Neural cell (in vitro differentiated cells): ENCODE results near the gene NPEPL1. TPM values are rescaled to one million over a fixed set of nuclear protein-coding genes. Genes with fewer than 3 reads are reported as not detected.

Source experiments
- H2AFZ ChIP-seq: fragments of 200-600, 300-800 bp; sonication (generic), shearing (Covaris generic); 2 replicates; pipeline ENCODE4 v1.6.0; 2014; ENCODE audit warnings: low read depth, mild to moderate bottlenecking, antibody characterized with exemption, low read length, moderate library complexity
- H3F3A ChIP-seq: fragments of 200-600 bp; shearing (Covaris generic); 2 replicates; pipeline ENCODE4 v1.6.1; 2016; ENCODE audit warnings: mild to moderate bottlenecking, moderate library complexity, mixed read lengths, antibody characterized with exemption, low read length; ENCODE audit not compliant: insufficient read depth, poor library complexity, severe bottlenecking
- H3K27ac ChIP-seq: fragments of 200-600, 300-800 bp; sonication (generic), shearing (Covaris generic); 2 replicates; pipeline ENCODE4 v1.5.1; 2014; ENCODE audit warnings: mild to moderate bottlenecking, low read length, moderate library complexity
- H3K27me3 ChIP-seq: fragments of 300-800, 200-600 bp; sonication (generic), shearing (Covaris generic); 2 replicates; pipeline ENCODE4 v1.6.0; 2014; ENCODE audit warnings: mild to moderate bottlenecking, low read depth, low read length, moderate library complexity; ENCODE audit not compliant: insufficient read depth
- H3K36me3 ChIP-seq: fragments of 300-800, 200-600 bp; sonication (generic), shearing (Covaris generic); 2 replicates; pipeline ENCODE4 v1.5.1; 2014; ENCODE audit warnings: mild to moderate bottlenecking, antibody characterized with exemption, low read length, moderate library complexity; ENCODE audit not compliant: insufficient read depth
- H3K4me2 ChIP-seq: fragments of 300-800, 200-600 bp; sonication (generic), shearing (Covaris generic); 2 replicates; pipeline ENCODE4 v1.6.0; 2014; ENCODE audit warnings: mild to moderate bottlenecking, low read length
- H3K4me3 ChIP-seq: fragments of 300-800, 200-600 bp; sonication (generic), shearing (Covaris generic); 2 replicates; pipeline ENCODE4 v1.5.1; 2014; ENCODE audit warnings: mild to moderate bottlenecking, low read length, moderate library complexity
- H3K79me2 ChIP-seq: fragments of 200-600 bp; shearing (Covaris generic); replicated peaks from 2 replicates; pipeline ENCODE4 v1.6.0; 2014; ENCODE audit warnings: mild to moderate bottlenecking, low read length, moderate library complexity; ENCODE audit not compliant: insufficient read depth
- H3K9ac ChIP-seq: fragments of 300-800, 200-600 bp; sonication (generic), shearing (Covaris generic); 2 replicates; pipeline ENCODE4 v1.6.1; 2016; ENCODE audit warnings: mild to moderate bottlenecking, low read length, mixed read lengths
- H3K9me2 ChIP-seq: fragments of 200-600 bp; shearing (Covaris generic); 2 replicates; pipeline ENCODE4 v1.6.1; 2016; ENCODE audit warnings: mild to moderate bottlenecking, low read length, mixed read lengths; ENCODE audit not compliant: insufficient read depth
- H3K9me3 ChIP-seq: fragments of 200-600, 300-800 bp; sonication (generic), shearing (Covaris generic); 2 replicates; pipeline ENCODE4 v1.6.1; 2016; ENCODE audit warnings: mild to moderate bottlenecking, mixed run types, low read length, moderate library complexity, mixed read lengths
- H4K20me1 ChIP-seq: fragments of 200-600 bp; shearing (Covaris generic); 2 replicates; pipeline ENCODE4 v1.6.1; 2016; ENCODE audit warnings: mild to moderate bottlenecking, mixed run types; ENCODE audit not compliant: insufficient read depth
- CTCF ChIP-seq: fragments of 450-650 bp; IDR thresholded peaks from 2 replicates; pipeline ENCODE4 v1.5.1; 2014; ENCODE audit warnings: antibody characterized with exemption, mild to moderate bottlenecking, moderate library complexity; ENCODE audit not compliant: poor library complexity, severe bottlenecking
- EP300 ChIP-seq: fragments of 450-650 bp; conservative IDR thresholded peaks from 2 replicates; pipeline ENCODE4 v1.6.1; 2014; ENCODE audit warnings: antibody characterized with exemption, mild to moderate bottlenecking, moderate library complexity; ENCODE audit not compliant: poor library complexity, severe bottlenecking
- EZH2 ChIP-seq: fragments of 200-600, 300-800 bp; shearing (Covaris generic), sonication (generic); IDR thresholded peaks from 2 replicates; pipeline ENCODE4 v1.6.1; 2014; ENCODE audit warnings: antibody characterized with exemption, low read length, borderline replicate concordance, mild to moderate bottlenecking; ENCODE audit not compliant: insufficient read depth, poor library complexity, severe bottlenecking
- MXI1 ChIP-seq: fragments of 450-650 bp; conservative IDR thresholded peaks from 2 replicates; pipeline ENCODE4 v1.6.1; 2014; ENCODE audit warnings: antibody characterized with exemption, mild to moderate bottlenecking; ENCODE audit not compliant: poor library complexity, severe bottlenecking
- POLR2AphosphoS5 ChIP-seq: IDR thresholded peaks from 2 replicates; pipeline ENCODE4 v1.6.1; 2012
- RAD21 ChIP-seq: fragments of 450-650 bp; conservative IDR thresholded peaks from 2 replicates; pipeline ENCODE4 v1.6.1; 2014; ENCODE audit warnings: antibody characterized with exemption, mild to moderate bottlenecking, moderate library complexity
- TAF1 ChIP-seq: IDR thresholded peaks from 2 replicates; pipeline ENCODE4 v1.6.1; 2012; ENCODE audit warnings: low read depth
- polyA plus RNA-seq: library from polyadenylated mRNA; depleted of rRNA; stranded (reverse); fragments of >200 nt; gene quantifications from 2 replicates; pipeline ENCODE4 v1.2.3, GENCODE V29; 2014
- TF ChIP-seq, protein P1 (sequence below): IDR thresholded peaks from 2 replicates; pipeline ENCODE4 v1.6.1; 2012; ENCODE audit warnings: borderline replicate concordance

Gene NPEPL1
- polyA plus RNA-seq, 1 donor from 2014 or later = 63.4 TPM

DNA sequence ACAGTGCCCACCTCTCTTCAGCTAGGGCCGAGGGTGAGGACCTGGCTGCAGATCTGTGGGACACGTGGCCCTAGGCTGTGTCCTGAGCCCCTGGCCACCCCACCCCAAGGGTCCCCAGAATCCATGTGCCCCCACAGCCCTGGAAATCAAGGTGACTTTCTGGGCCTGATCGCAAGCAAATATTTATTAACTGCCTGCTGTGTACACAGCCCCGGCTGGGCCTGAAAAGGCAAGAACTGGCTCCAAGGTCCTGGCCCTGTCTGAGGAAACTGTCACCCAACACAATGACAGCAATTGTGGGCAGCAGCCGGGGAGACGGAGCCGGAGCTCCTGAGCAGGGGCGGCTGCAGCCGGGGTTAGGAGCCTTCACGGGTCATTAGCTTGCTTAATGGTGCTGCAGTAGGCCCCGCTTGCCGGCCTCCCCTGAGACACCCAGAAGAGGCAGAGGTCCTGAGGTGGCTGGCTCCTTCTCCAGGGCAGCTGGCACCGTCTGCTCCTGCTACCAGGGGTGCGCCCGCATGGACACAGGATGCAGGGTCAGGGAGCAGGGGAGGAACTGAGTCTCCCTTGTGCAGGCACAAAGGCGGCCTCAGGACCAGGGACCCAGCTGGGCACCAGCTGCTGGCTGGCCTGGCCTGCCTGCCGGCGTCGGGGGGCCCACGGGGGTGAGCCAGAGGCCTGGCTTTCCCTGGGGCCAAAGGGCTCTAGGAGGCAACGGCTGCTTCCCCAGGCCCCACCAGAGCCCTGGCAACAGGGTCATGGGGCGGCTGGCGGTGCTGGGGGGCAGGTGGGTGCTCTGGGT lies 24.1 kb downstream of the NPEPL1 start:
- Histone ChIP-seq H3K79me2 (no peaks in the 10 kb centered on the region), H3F3A (no peaks in the 10 kb centered on the region), H2AFZ (no peak overlapping the region), H3K36me3 (no peaks in the 10 kb centered on the region), H3K27ac (no peak overlapping the region), H3K27me3 (no peaks in the 10 kb centered on the region), H3K9me3 (no peaks in the 10 kb centered on the region), H3K9me2 (no peaks in the 10 kb centered on the region), H3K9ac (no peak overlapping the region), H3K4me2 (no peak overlapping the region), H3K4me3 (no peak overlapping the region), H4K20me1 (no peaks in the 10 kb centered on the region)
- TF ChIP-seq POLR2AphosphoS5 (no peak), TAF1 (no peak), MXI1 (no peak), CTCF (no peak)
- TF ChIP-seq, protein P1, sequence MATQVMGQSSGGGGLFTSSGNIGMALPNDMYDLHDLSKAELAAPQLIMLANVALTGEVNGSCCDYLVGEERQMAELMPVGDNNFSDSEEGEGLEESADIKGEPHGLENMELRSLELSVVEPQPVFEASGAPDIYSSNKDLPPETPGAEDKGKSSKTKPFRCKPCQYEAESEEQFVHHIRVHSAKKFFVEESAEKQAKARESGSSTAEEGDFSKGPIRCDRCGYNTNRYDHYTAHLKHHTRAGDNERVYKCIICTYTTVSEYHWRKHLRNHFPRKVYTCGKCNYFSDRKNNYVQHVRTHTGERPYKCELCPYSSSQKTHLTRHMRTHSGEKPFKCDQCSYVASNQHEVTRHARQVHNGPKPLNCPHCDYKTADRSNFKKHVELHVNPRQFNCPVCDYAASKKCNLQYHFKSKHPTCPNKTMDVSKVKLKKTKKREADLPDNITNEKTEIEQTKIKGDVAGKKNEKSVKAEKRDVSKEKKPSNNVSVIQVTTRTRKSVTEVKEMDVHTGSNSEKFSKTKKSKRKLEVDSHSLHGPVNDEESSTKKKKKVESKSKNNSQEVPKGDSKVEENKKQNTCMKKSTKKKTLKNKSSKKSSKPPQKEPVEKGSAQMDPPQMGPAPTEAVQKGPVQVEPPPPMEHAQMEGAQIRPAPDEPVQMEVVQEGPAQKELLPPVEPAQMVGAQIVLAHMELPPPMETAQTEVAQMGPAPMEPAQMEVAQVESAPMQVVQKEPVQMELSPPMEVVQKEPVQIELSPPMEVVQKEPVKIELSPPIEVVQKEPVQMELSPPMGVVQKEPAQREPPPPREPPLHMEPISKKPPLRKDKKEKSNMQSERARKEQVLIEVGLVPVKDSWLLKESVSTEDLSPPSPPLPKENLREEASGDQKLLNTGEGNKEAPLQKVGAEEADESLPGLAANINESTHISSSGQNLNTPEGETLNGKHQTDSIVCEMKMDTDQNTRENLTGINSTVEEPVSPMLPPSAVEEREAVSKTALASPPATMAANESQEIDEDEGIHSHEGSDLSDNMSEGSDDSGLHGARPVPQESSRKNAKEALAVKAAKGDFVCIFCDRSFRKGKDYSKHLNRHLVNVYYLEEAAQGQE = no peak

DNA sequence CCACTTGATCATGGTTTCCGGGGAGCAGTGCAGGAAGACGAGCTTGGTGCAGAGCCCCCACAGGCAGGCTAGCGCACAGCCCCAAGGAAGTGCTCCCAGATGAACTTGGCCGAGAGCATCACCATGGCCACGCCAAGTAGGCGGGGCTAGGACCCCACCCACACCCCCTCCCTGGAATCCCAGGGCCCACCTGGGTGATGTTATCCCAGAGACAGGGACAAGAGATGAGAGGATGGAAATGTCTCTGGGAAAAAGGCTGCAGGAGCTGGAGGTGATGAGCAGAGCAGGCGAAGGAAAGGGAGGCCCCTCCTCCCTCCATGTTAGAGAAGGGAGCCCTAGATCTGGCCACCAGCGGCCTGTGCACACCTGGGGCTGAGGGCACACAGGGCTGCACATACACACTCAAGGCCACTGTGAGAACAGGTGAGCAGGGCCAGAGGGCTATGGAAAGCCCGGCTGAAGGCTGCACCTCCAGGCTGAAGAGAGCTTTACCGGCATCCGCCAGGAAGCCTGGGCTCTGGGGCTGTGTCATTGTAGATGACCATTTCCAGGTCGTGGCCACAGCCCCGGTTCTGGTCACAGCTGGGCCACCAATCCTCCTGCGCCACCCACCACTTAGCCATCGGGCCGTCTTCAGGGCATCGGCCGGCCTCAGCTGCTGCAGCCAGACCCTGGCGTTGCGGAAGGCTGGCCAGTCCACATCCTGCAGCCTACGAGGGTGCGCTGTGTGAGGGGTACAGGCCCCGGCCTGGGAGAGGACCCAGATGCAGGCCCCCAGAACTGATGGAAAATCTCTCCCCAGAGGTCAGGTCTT lies 24.9 kb downstream of the NPEPL1 start:
- Histone ChIP-seq H3K27ac (no peak overlapping the region), H3F3A (no peaks in the 10 kb centered on the region), H3K9ac (no peak overlapping the region), H3K4me2 (no peak overlapping the region), H3K79me2 (no peaks in the 10 kb centered on the region), H3K36me3 (no peaks in the 10 kb centered on the region), H3K27me3 (no peaks in the 10 kb centered on the region), H3K9me2 (no peaks in the 10 kb centered on the region), H3K9me3 (no peaks in the 10 kb centered on the region), H2AFZ (no peak overlapping the region), H3K4me3 (no peak overlapping the region), H4K20me1 (no peaks in the 10 kb centered on the region)
- no peak for TF ChIP-seq TAF1
- no peak for TF ChIP-seq EZH2
- TF ChIP-seq MXI1 = no peak
- TF ChIP-seq EP300 = no peak
- TF ChIP-seq POLR2AphosphoS5 = no peak
- no peak for TF ChIP-seq RAD21
